Liver (tissue), 9 donors: ENCODE results near the gene SH3BP5L. TPM values are rescaled to one million over a fixed set of nuclear protein-coding genes. Genes with fewer than 3 reads are reported as not detected.

Experiments used
- DNase-seq: peaks from one replicate; pipeline ENCODE4 v3.0.0-alpha.2; 2017; ENCODE audit warnings: low spot score
- H3K27ac ChIP-seq, 2 donors: one replicate each; pipeline ENCODE4 v1.7.0; 2013; ENCODE audit warnings: inconsistent platforms in 2 of 2, low read length in 2 of 2, control low read depth in 1 of 2, low read depth in 1 of 2, mild to moderate bottlenecking in 1 of 2
- H3K27me3 ChIP-seq, 4 donors: one replicate each; pipeline versions ENCODE4 v1.6.1 to v1.7.0; 2013; ENCODE audit warnings: low read length in 3 of 4, inconsistent platforms in 1 of 4, mild to moderate bottlenecking in 1 of 4, moderate library complexity in 1 of 4; ENCODE audit not compliant: control insufficient read depth in 4 of 4, insufficient read depth in 4 of 4
- H3K36me3 ChIP-seq, 4 donors: one replicate each; pipeline versions ENCODE4 v1.6.1 to v1.7.0; 2013; ENCODE audit warnings: low read length in 3 of 4, mild to moderate bottlenecking in 3 of 4, low read depth in 1 of 4, moderate library complexity in 1 of 4; ENCODE audit not compliant: control insufficient read depth in 4 of 4, insufficient read depth in 3 of 4
- H3K4me1 ChIP-seq, 4 donors: one replicate each; pipeline versions ENCODE4 v1.6.1 to v1.7.0; 2013; ENCODE audit warnings: low read length in 3 of 4, mild to moderate bottlenecking in 3 of 4, moderate library complexity in 1 of 4; ENCODE audit not compliant: control insufficient read depth in 4 of 4, insufficient read depth in 4 of 4
- H3K4me3 ChIP-seq, 3 donors: one replicate each; pipeline versions ENCODE4 v1.6.1 to v1.7.0; 2013; ENCODE audit warnings: low read length in 3 of 3, control low read depth in 1 of 3, low read depth in 1 of 3, mild to moderate bottlenecking in 1 of 3
- H3K9ac ChIP-seq, 2 donors: one replicate each; pipeline ENCODE4 v1.7.0; 2013; ENCODE audit warnings: low read length in 2 of 2, mild to moderate bottlenecking in 2 of 2, moderate library complexity in 2 of 2, control low read depth in 1 of 2, low read depth in 1 of 2
- H3K9me3 ChIP-seq, 4 donors: one replicate each; pipeline versions ENCODE4 v1.6.1 to v1.7.0; 2013; ENCODE audit warnings: low read length in 3 of 4; ENCODE audit not compliant: control insufficient read depth in 4 of 4
- ATF3 ChIP-seq: IDR thresholded peaks from 2 replicates; pipeline ENCODE4 v1.6.1; 2016; ENCODE audit warnings: antibody characterized with exemption
- CTCF ChIP-seq: fragments of 150-350 bp; IDR thresholded peaks from 2 replicates; pipeline ENCODE4 v1.5.1; 2017; ENCODE audit warnings: improper control_type of control experiment, low read depth, low read length; ENCODE audit not compliant: missing input control
- EGR1 ChIP-seq, 2 donors: IDR thresholded peaks; 2 replicates each; pipeline ENCODE4 v1.6.1; 2016 to 2018; ENCODE audit warnings: antibody characterized with exemption in 2 of 2, low read depth in 2 of 2
- FOXA1 ChIP-seq: IDR thresholded peaks from 2 replicates; pipeline ENCODE4 v1.6.1; 2016; ENCODE audit warnings: antibody characterized with exemption
- FOXA2 ChIP-seq: IDR thresholded peaks from 2 replicates; pipeline ENCODE4 v1.6.1; 2016; ENCODE audit warnings: antibody characterized with exemption
- GABPA ChIP-seq, 2 donors: IDR thresholded peaks in 1 of 2; conservative IDR thresholded peaks in 1 of 2; 2 replicates each; pipeline ENCODE4 v1.6.1; 2016; ENCODE audit warnings: antibody characterized with exemption in 2 of 2, mild to moderate bottlenecking in 1 of 2, moderate library complexity in 1 of 2
- HNF4A ChIP-seq, 2 donors: conservative IDR thresholded peaks; 2 replicates each; pipeline ENCODE4 v1.6.1; 2016; ENCODE audit warnings: antibody characterized with exemption in 2 of 2, mild to moderate bottlenecking in 2 of 2
- HNF4G ChIP-seq: IDR thresholded peaks from 2 replicates; pipeline ENCODE4 v1.6.1; 2016; ENCODE audit warnings: antibody characterized with exemption
- JUND ChIP-seq, 2 donors: IDR thresholded peaks; 2 replicates each; pipeline ENCODE4 v1.6.1; 2016; ENCODE audit warnings: antibody characterized with exemption in 2 of 2
- MAX ChIP-seq: IDR thresholded peaks from 2 replicates; pipeline ENCODE4 v1.6.1; 2016; ENCODE audit warnings: antibody characterized with exemption
- RAD21 ChIP-seq, 2 donors: IDR thresholded peaks; 2 replicates each; pipeline ENCODE4 v1.6.1; 2016; ENCODE audit warnings: antibody characterized with exemption in 2 of 2, mild to moderate bottlenecking in 2 of 2
- REST ChIP-seq: IDR thresholded peaks from 2 replicates; pipeline ENCODE4 v1.6.1; 2016; ENCODE audit warnings: antibody characterized with exemption, mild to moderate bottlenecking
- RXRA ChIP-seq, 2 donors: IDR thresholded peaks; 2 replicates each; pipeline ENCODE4 v1.6.1; 2017 to 2018; ENCODE audit warnings: antibody characterized with exemption in 2 of 2, mild to moderate bottlenecking in 1 of 2
- SP1 ChIP-seq: IDR thresholded peaks from 2 replicates; pipeline ENCODE4 v1.6.1; 2018; ENCODE audit warnings: antibody characterized with exemption, mild to moderate bottlenecking
- TAF1 ChIP-seq: conservative IDR thresholded peaks from 2 replicates; pipeline ENCODE4 v1.6.1; 2016; ENCODE audit warnings: antibody characterized with exemption, mild to moderate bottlenecking
- YY1 ChIP-seq: IDR thresholded peaks from 2 replicates; pipeline ENCODE4 v1.6.1; 2016; ENCODE audit warnings: antibody characterized with exemption, mild to moderate bottlenecking
- ZBTB33 ChIP-seq: IDR thresholded peaks from 2 replicates; pipeline ENCODE4 v1.6.1; 2016; ENCODE audit warnings: antibody characterized with exemption
- WGBS: extraction: QIAGEN DNeasy Blood & Tissue Kit; methylation state at CpG from one replicate; pipeline ENCODE4 v1.1.7; 2013; 5-methylcytosine and 5-hydroxymethylcytosine counted together
- polyA plus RNA-seq, 2 donors: library from polyadenylated mRNA; stranded (reverse) in 1 of 2; unstranded in 1 of 2; fragments of 200-250 nt in 1 of 2; fragments of >200 nt in 1 of 2; fragmentation: Nextera tagmentation in 1 of 2; extraction: Ambion mirVana in 1 of 2; gene quantifications; one replicate each; pipeline versions ENCODE4 v1.2.1 to v1.2.3, GENCODE V29; 2013 to 2015
- total RNA-seq, 2 donors: library from RNA; depleted of rRNA; stranded (reverse); fragments of >200 nt; gene quantifications; one replicate each; pipeline ENCODE4 v1.2.3, GENCODE V29; 2014
- donor health status: healthy.
- donor health status: healthy.
- donor health status: healthy.
- donor health status: healthy.
- donor health status: healthy.

SH3BP5L gene
- total and polyA plus RNA-seq, 4 donors = 1.5 to 16.4 (median 12.4) TPM

GRCh38 chr1:248850124-248850523 is 24.4 kb upstream of the SH3BP5L start:
- Histone ChIP-seq H3K4me1 (no peaks in the 10 kb centered on the region), H3K27ac (no peak overlapping the region), H3K27me3 (no peaks in the 10 kb centered on the region), H3K9me3 (no peaks in the 10 kb centered on the region), H3K36me3 (peaks cover 11 to 56% (median 35%) of the 10 kb centered on the region in 4 donors), H3K9ac (no peak overlapping the region), H3K4me3 (no peak overlapping the region)
- DNase-seq = no peak
- TF ChIP-seq HNF4A (conservative IDR thresholded peaks at IDR 0.05) (no peak), ZBTB33 (no peak), GABPA (IDR thresholded peaks at IDR 0.05 in 1 of 2, conservative IDR thresholded peaks at IDR 0.05 in 1 of 2) (no peak)
- 95% methylated on average over 9 of the region's 9 CpGs for WGBS

GRCh38 chr1:248849637-248850036 is 23.9 kb upstream of the SH3BP5L start:
- peaks cover 11 to 58% (median 36%) of the 10 kb centered on the region in 4 donors for H3K36me3 ChIP-seq
- WGBS = 91% methylated on average over 3 of the region's 3 CpGs

More at GRCh38 chr1:248849637-248850036, 23.9 kb upstream of the SH3BP5L start:
- no peak overlapping the region for H3K9ac ChIP-seq
- no peak for DNase-seq
- no peaks in the 10 kb centered on the region for H3K4me1 ChIP-seq
- TF ChIP-seq FOXA2 = no peak
- TF ChIP-seq ZBTB33 = no peak
- TF ChIP-seq RXRA (IDR thresholded peaks at IDR 0.05) = no peak
- TF ChIP-seq CTCF = no peak
- no peak for TF ChIP-seq HNF4A (conservative IDR thresholded peaks at IDR 0.05)
- TF ChIP-seq REST = no peak
- TF ChIP-seq FOXA1 = no peak
- no peak for TF ChIP-seq YY1
- no peak for TF ChIP-seq RAD21 (IDR thresholded peaks at IDR 0.05)
- TF ChIP-seq TAF1 = no peak
- no peak for TF ChIP-seq HNF4G
- no peak for TF ChIP-seq GABPA (IDR thresholded peaks at IDR 0.05 in 1 of 2, conservative IDR thresholded peaks at IDR 0.05 in 1 of 2)
- TF ChIP-seq EGR1 (IDR thresholded peaks at IDR 0.05; ENCODE audit: low read depth in 2 of 2) = no peak
- no peak for TF ChIP-seq MAX
- no peak for TF ChIP-seq JUND (IDR thresholded peaks at IDR 0.05)
- no peak for TF ChIP-seq SP1
- no peak for TF ChIP-seq ATF3
- H3K27ac ChIP-seq = no peak overlapping the region
- H3K27me3 ChIP-seq = no peaks in the 10 kb centered on the region
- H3K4me3 ChIP-seq = no peak overlapping the region
- H3K9me3 ChIP-seq = no peaks in the 10 kb centered on the region
